GM21825 (cell line): ENCODE data around the gene STXBP4.

ENCODE experiments used
- ATAC-seq: cut with Tn5 transposase; IDR thresholded peaks from one replicate; pipeline ENCODE4 v1.9.1; 2021; ENCODE audit warnings: mild to moderate bottlenecking, moderate library complexity; ENCODE audit not compliant: unreplicated experiment

STXBP4 gene

GRCh38 chr17:55110521-55110920 is 142.0 kb downstream of the STXBP4 start:
- no peak for ATAC-seq

- ATAC-seq: no peak
Observed at GRCh38 chr17:55114283-55114682, 145.7 kb downstream of the STXBP4 start.

- no peak for ATAC-seq
Observed at GRCh38 chr17:55116440-55116914, 147.9 kb downstream of the STXBP4 start.

- no peak for ATAC-seq
Observed at GRCh38 chr17:55117164-55117563, 148.6 kb downstream of the STXBP4 start.

- ATAC-seq: no peak
Observed at GRCh38 chr17:55120651-55121050, 152.1 kb downstream of the STXBP4 start.

- ATAC-seq: no peak
Observed at GRCh38 chr17:55121268-55121667, 152.7 kb downstream of the STXBP4 start.

- ATAC-seq: no peak
Observed at GRCh38 chr17:55122114-55122513, 153.5 kb downstream of the STXBP4 start.

- ATAC-seq: no peak
Observed at GRCh38 chr17:55124730-55125360, 156.3 kb downstream of the STXBP4 start.

GRCh38 chr17:55133583-55133982 is 165.0 kb downstream of the STXBP4 start:
- ATAC-seq: no peak

- no peak for ATAC-seq
Observed at GRCh38 chr17:55134486-55135157, 166.1 kb downstream of the STXBP4 start.

GRCh38 chr17:55140809-55141208 is 172.2 kb downstream of the STXBP4 start:
- no peak for ATAC-seq

GRCh38 chr17:55144518-55144917 is 176.0 kb downstream of the STXBP4 start:
- no peak for ATAC-seq

GRCh38 chr17:55149485-55149884 is 180.9 kb downstream of the STXBP4 start:
- no peak for ATAC-seq

GRCh38 chr17:55152236-55152635 is 183.7 kb downstream of the STXBP4 start:
- no peak for ATAC-seq

- no peak for ATAC-seq
Observed at GRCh38 chr17:55154101-55154500, 185.5 kb downstream of the STXBP4 start.

GRCh38 chr17:55155856-55156560 is 187.4 kb downstream of the STXBP4 start:
- ATAC-seq: no peak

- no peak for ATAC-seq
Observed at GRCh38 chr17:55157165-55157564, 188.6 kb downstream of the STXBP4 start.

- ATAC-seq: no peak
Observed at GRCh38 chr17:55158439-55158838, 189.9 kb downstream of the STXBP4 start.

- ATAC-seq: no peak
Observed at GRCh38 chr17:55159251-55159650, 190.7 kb downstream of the STXBP4 start.

- ATAC-seq: no peak
Observed at GRCh38 chr17:55160501-55160900, 191.9 kb downstream of the STXBP4 start.

- ATAC-seq: no peak
Observed at GRCh38 chr17:55161935-55162555, 193.5 kb downstream of the STXBP4 start.

- ATAC-seq: no peak
Observed at GRCh38 chr17:55162556-55162946, 194.0 kb downstream of the STXBP4 start.
